HEK293 (cell line): ENCODE measurements around the gene ZNF350.
"Not testable (repeated sequence)": the region's sequence is repeated elsewhere in the genome, so short reads cannot be mapped to it uniquely, and the experiment has no call there.

Experiments
- CTCF ChIA-PET: fragments of 350-600 bp; formaldehyde crosslinking; extraction: SDS; loops from one replicate; lab custom pipeline; 2021; ENCODE audit warnings: antibody characterized with exemption; lab: Yijun Ruan, JAX
- POLR2A ChIA-PET: fragments of 300-600 bp; formaldehyde crosslinking; extraction: SDS; loops from one replicate; lab custom pipeline; 2020; ENCODE audit warnings: antibody characterized with exemption, inconsistent platforms; lab: Yijun Ruan, JAX
- H3K27ac ChIP-seq: fragments of 200-500 bp; sonication (Bioruptor generic); 2 replicates; pipeline ENCODE4 v1.5.1; 2014; ENCODE audit warnings: low read depth, low read length, control low read depth, inconsistent platforms; ENCODE audit errors: extremely low read depth
- H3K36me3 ChIP-seq, 2 experiments: fragments of 200-500 bp in 1 of 2; sonication (Bioruptor generic) in 1 of 2; 1 replicate in 1 of 2; 2 replicates in 1 of 2; pipeline ENCODE4 v1.5.1; 2014 to 2017; ENCODE audit warnings: inconsistent platforms in 2 of 2, low read length in 2 of 2; ENCODE audit not compliant: control insufficient read depth in 2 of 2, insufficient read depth in 1 of 2
- H3K4me1 ChIP-seq: fragments of 200-500 bp; sonication (Bioruptor generic); 2 replicates; pipeline ENCODE4 v1.5.1; 2014; ENCODE audit warnings: mild to moderate bottlenecking, low read length, inconsistent platforms; ENCODE audit not compliant: control insufficient read depth, insufficient read depth
- H3K4me3 ChIP-seq: 2 replicates; pipeline ENCODE4 v1.5.1; 2011; ENCODE audit warnings: low read depth, mild to moderate bottlenecking, control low read depth, low read length, moderate library complexity
- H3K9me3 ChIP-seq: fragments of 200-500 bp; sonication (Bioruptor generic); 2 replicates; pipeline ENCODE4 v1.5.1; 2014; ENCODE audit warnings: low read depth, low read length, inconsistent platforms; ENCODE audit not compliant: control insufficient read depth, insufficient read depth
- GFI1B ChIP-seq: fragments of 450-650 bp; formaldehyde crosslinking; IDR thresholded peaks from 2 replicates; pipeline ENCODE4 v1.5.1; 2016; ENCODE audit warnings: missing biosample characterization, missing genetic modification characterization
- GLIS1 ChIP-seq: fragments of 450-650 bp; formaldehyde crosslinking; IDR thresholded peaks from 2 replicates; pipeline ENCODE4 v1.5.1; 2016; ENCODE audit warnings: missing biosample characterization, missing genetic modification characterization
- KLF17 ChIP-seq: fragments of 450-650 bp; formaldehyde crosslinking; IDR thresholded peaks from 2 replicates; pipeline ENCODE4 v1.5.1; 2016; ENCODE audit warnings: missing biosample characterization, missing genetic modification characterization
- OVOL3 ChIP-seq: fragments of 450-650 bp; formaldehyde crosslinking; IDR thresholded peaks from 2 replicates; pipeline ENCODE4 v1.5.1; 2016; ENCODE audit warnings: missing biosample characterization, missing genetic modification characterization
- PBX3 ChIP-seq: sonication (generic); formaldehyde crosslinking; IDR thresholded peaks from 2 replicates; pipeline ENCODE4 v1.8.1; 2022; ENCODE audit warnings: mild to moderate bottlenecking, moderate library complexity, missing genetic modification reagents
- SCRT1 ChIP-seq: fragments of 450-650 bp; formaldehyde crosslinking; IDR thresholded peaks from 2 replicates; pipeline ENCODE4 v1.5.1; 2016; ENCODE audit warnings: missing biosample characterization, missing genetic modification characterization, borderline replicate concordance
- TCF7L2 ChIP-seq: IDR thresholded peaks from 2 replicates; pipeline ENCODE4 v1.6.1; 2011; ENCODE audit warnings: low read depth, mild to moderate bottlenecking, inconsistent platforms, low read length, moderate library complexity, borderline replicate concordance
- TRIM28 ChIP-seq: IDR thresholded peaks from 2 replicates; pipeline ENCODE4 v1.6.1; 2011; ENCODE audit warnings: low read length, control low read depth, borderline replicate concordance
- ZBTB17 ChIP-seq: fragments of 450-650 bp; formaldehyde crosslinking; IDR thresholded peaks from 2 replicates; pipeline ENCODE4 v1.5.1; 2016; ENCODE audit warnings: missing biosample characterization, missing genetic modification characterization
- ZBTB6 ChIP-seq: fragments of 450-650 bp; formaldehyde crosslinking; IDR thresholded peaks from 2 replicates; pipeline ENCODE4 v1.5.1; 2017; ENCODE audit warnings: missing biosample characterization, missing genetic modification characterization
- ZNF148 ChIP-seq: fragments of 450-650 bp; formaldehyde crosslinking; IDR thresholded peaks from 2 replicates; pipeline ENCODE4 v1.5.0; 2017; ENCODE audit warnings: missing biosample characterization, missing genetic modification characterization, borderline replicate concordance
- ZNF155 ChIP-seq: fragments of 450-650 bp; formaldehyde crosslinking; IDR thresholded peaks from 2 replicates; pipeline ENCODE4 v1.5.1; 2016; ENCODE audit warnings: missing biosample characterization, missing genetic modification characterization
- ZNF324 ChIP-seq: fragments of 450-650 bp; formaldehyde crosslinking; IDR thresholded peaks from 2 replicates; pipeline ENCODE4 v1.5.1; 2016; ENCODE audit warnings: missing biosample characterization, missing genetic modification characterization
- ZNF558 ChIP-seq: fragments of 450-650 bp; formaldehyde crosslinking; IDR thresholded peaks from 2 replicates; pipeline ENCODE4 v1.5.1; 2016; ENCODE audit warnings: missing biosample characterization, missing genetic modification characterization
- ZNF624 ChIP-seq: fragments of 450-650 bp; formaldehyde crosslinking; IDR thresholded peaks from 2 replicates; pipeline ENCODE4 v1.5.1; 2017; ENCODE audit warnings: missing biosample characterization, missing genetic modification characterization
- ZNF626 ChIP-seq: fragments of 450-650 bp; sonication (Bioruptor Pico); formaldehyde crosslinking; IDR thresholded peaks from 2 replicates; pipeline ENCODE4 v1.5.1; 2018; ENCODE audit warnings: missing biosample characterization, missing genetic modification characterization, inconsistent platforms
- ZNF629 ChIP-seq: fragments of 450-650 bp; formaldehyde crosslinking; IDR thresholded peaks from 2 replicates; pipeline ENCODE4 v1.5.1; 2017; ENCODE audit warnings: missing biosample characterization, missing genetic modification characterization
- ZNF707 ChIP-seq: fragments of 450-650 bp; formaldehyde crosslinking; IDR thresholded peaks from 2 replicates; pipeline ENCODE4 v1.5.1; 2016; ENCODE audit warnings: missing biosample characterization, missing genetic modification characterization
- ZNF792 ChIP-seq: fragments of 450-650 bp; formaldehyde crosslinking; IDR thresholded peaks from 2 replicates; pipeline ENCODE4 v1.5.1; 2016; ENCODE audit warnings: missing biosample characterization, missing genetic modification characterization
- ZSCAN4 ChIP-seq: fragments of 450-650 bp; formaldehyde crosslinking; IDR thresholded peaks from 2 replicates; pipeline ENCODE4 v1.5.1; 2017; ENCODE audit warnings: missing biosample characterization, missing genetic modification characterization

ZNF350 gene

GRCh38 chr19:51959791-51960190, 26.8 kb downstream of the ZNF350 start:
- Histone ChIP-seq H3K4me1 (no peaks in the 10 kb centered on the region), H3K27ac (no peak overlapping the region), H3K9me3 (no peaks in the 10 kb centered on the region), H3K4me3 (no peak overlapping the region), H3K36me3 (peaks cover 0 to 5% of the 10 kb centered on the region in 2 experiments; a peak in 1 of 3 replicates)
- ChIA-PET POLR2A (no interaction called here), CTCF (interaction anchor here (0.6 kb wide), 2 partner anchors 34 to 353 kb away, joined by 3 read pairs; no protein-coding TSS in a partner anchor)
- TF ChIP-seq GLIS1 (tag by site-specific recombination), result no peak
- TF ChIP-seq ZNF792 (tag by site-specific recombination), result no peak
- TF ChIP-seq ZNF155 (tag by site-specific recombination), result no peak
- TF ChIP-seq ZNF558 (tag by site-specific recombination), result no peak
- no peak for TF ChIP-seq PBX3 (CRISPR knock-in tag)
- no peak for TF ChIP-seq ZNF624 (tag by site-specific recombination)
- no peak for TF ChIP-seq GFI1B (tag by site-specific recombination)
- no peak for TF ChIP-seq ZNF629 (tag by site-specific recombination)

GRCh38 chr19:51957846-51958245, 28.8 kb downstream of the ZNF350 start:
- H3K4me3 ChIP-seq, H3K9me3 ChIP-seq, H3K4me1 ChIP-seq, CTCF ChIA-PET, POLR2A ChIA-PET, H3K27ac ChIP-seq, H3K36me3 ChIP-seq: not testable (repeated sequence)

- CTCF ChIA-PET, result no interaction called here
- POLR2A ChIA-PET, result no interaction called here
- H3K4me1 ChIP-seq, result no peaks in the 10 kb centered on the region
- H3K36me3 ChIP-seq, result peaks cover 3 to 17% of the 10 kb centered on the region in 2 experiments; a peak in 2 of 3 replicates
- no peak overlapping the region for H3K4me3 ChIP-seq
- no peak overlapping the region for H3K27ac ChIP-seq
- no peak for TF ChIP-seq ZNF626 (tag by site-specific recombination)
- no peak for TF ChIP-seq ZNF707 (tag by site-specific recombination)
- TF ChIP-seq TRIM28, result no peak
- no peak for TF ChIP-seq KLF17 (tag by site-specific recombination)
- TF ChIP-seq SCRT1 (tag by site-specific recombination), result no peak
- TF ChIP-seq TCF7L2, result no peak
- TF ChIP-seq ZBTB6 (tag by site-specific recombination), result no peak
- TF ChIP-seq ZNF148 (tag by site-specific recombination), result no peak
- no peak for TF ChIP-seq ZSCAN4 (tag by site-specific recombination)
- no peak for TF ChIP-seq ZNF324 (tag by site-specific recombination)
- TF ChIP-seq ZBTB17 (tag by site-specific recombination), result no peak
- TF ChIP-seq OVOL3, result no peak
- TF ChIP-seq, all 188 proteins: peak for 0
- H3K9me3 ChIP-seq, result no peaks in the 10 kb centered on the region; the same call in none of the 2 replicates
Observed at GRCh38 chr19:51948975-51949374, 37.7 kb downstream of the ZNF350 start.
